ENCODE results near the gene VAT1L.

The VAT1L gene

GRCh38 chr16:77929004-77929403 is 140.6 kb downstream of the VAT1L start:
- no peak overlapping the region for H4K8ac ChIP-seq (ENCODE audit: low read length)
- H2BK5ac ChIP-seq (ENCODE audit: low read depth, low read length, poor library complexity, severe bottlenecking) = no peak overlapping the region
- no peak overlapping the region for H2BK120ac ChIP-seq (ENCODE audit: low read depth, low read length)
- no peak overlapping the region for H4K91ac ChIP-seq (ENCODE audit: low read length)
- H2BK15ac ChIP-seq (ENCODE audit: low read depth, poor library complexity, severe bottlenecking) = no peak overlapping the region
- H2AK5ac ChIP-seq (ENCODE audit: low read length, severe bottlenecking) = no peak overlapping the region
- H3K27ac ChIP-seq (ENCODE audit: low read length, poor library complexity, severe bottlenecking) = no peak overlapping the region
- H3K9ac ChIP-seq (ENCODE audit: low read length) = no peak overlapping the region
- no peak for DNase-seq
- H3K79me1 ChIP-seq (replicated peaks; ENCODE audit: low read length, poor library complexity, severe bottlenecking) = no peaks in the 10 kb centered on the region
- H2BK12ac ChIP-seq (ENCODE audit: low read length in 2 of 2) = no peak overlapping the region
- WGBS = 97% methylated on average over 7 of the region's 8 CpGs
- no peak overlapping the region for H3K4me3 ChIP-seq (ENCODE audit: insufficient read depth in 1 of 2, low read depth in 1 of 2, low read length in 2 of 2)
- no peak overlapping the region for H3K18ac ChIP-seq (ENCODE audit: low read depth in 1 of 2, low read length in 2 of 2)
- H3K23ac ChIP-seq (ENCODE audit: low read length in 2 of 2) = no peak overlapping the region
- H3K4ac ChIP-seq (ENCODE audit: low read depth in 1 of 2, low read length in 2 of 2) = no peak overlapping the region
- no peak overlapping the region for H3K4me2 ChIP-seq (ENCODE audit: low read length, poor library complexity, severe bottlenecking)
- no peaks in the 10 kb centered on the region for H3K9me3 ChIP-seq (ENCODE audit: control insufficient read depth, low read length)
- H3K27me3 ChIP-seq (ENCODE audit: control insufficient read depth in 1 of 2, insufficient read depth in 1 of 2, low read length in 2 of 2) = no peaks in the 10 kb centered on the region
- no peak overlapping the region for H2AFZ ChIP-seq (ENCODE audit: low read depth, low read length)
- H3K36me3 ChIP-seq (ENCODE audit: control insufficient read depth in 1 of 2, insufficient read depth in 2 of 2, low read depth in 1 of 2, low read length in 2 of 2) = no peaks in the 10 kb centered on the region
- no peaks in the 10 kb centered on the region for H3K4me1 ChIP-seq (ENCODE audit: control insufficient read depth, insufficient read depth, low read depth, low read length)
- H3K14ac ChIP-seq (ENCODE audit: low read length in 2 of 2) = no peak overlapping the region

- Histone ChIP-seq H3K18ac (ENCODE audit: low read depth in 1 of 2, low read length in 2 of 2) (no peak overlapping the region), H3K4me1 (ENCODE audit: control insufficient read depth, insufficient read depth, low read depth, low read length) (no peaks in the 10 kb centered on the region), H2AFZ (ENCODE audit: low read depth, low read length) (no peak overlapping the region), H3K36me3 (ENCODE audit: control insufficient read depth in 1 of 2, insufficient read depth in 2 of 2, low read depth in 1 of 2, low read length in 2 of 2) (no peaks in the 10 kb centered on the region), H3K14ac (ENCODE audit: low read length in 2 of 2) (no peak overlapping the region), H2BK120ac (ENCODE audit: low read depth, low read length) (no peak overlapping the region), H2BK15ac (ENCODE audit: low read depth, poor library complexity, severe bottlenecking) (no peak overlapping the region), H3K27me3 (ENCODE audit: control insufficient read depth in 1 of 2, insufficient read depth in 1 of 2, low read length in 2 of 2) (no peaks in the 10 kb centered on the region), H2BK5ac (ENCODE audit: low read depth, low read length, poor library complexity, severe bottlenecking) (no peak overlapping the region), H3K27ac (ENCODE audit: low read length, poor library complexity, severe bottlenecking) (no peak overlapping the region), H3K23ac (ENCODE audit: low read length in 2 of 2) (no peak overlapping the region), H3K9ac (ENCODE audit: low read length) (no peak overlapping the region), H2AK5ac (ENCODE audit: low read length, severe bottlenecking) (no peak overlapping the region), H3K4me2 (ENCODE audit: low read length, poor library complexity, severe bottlenecking) (no peak overlapping the region), H4K8ac (ENCODE audit: low read length) (no peak overlapping the region), H3K79me1 (replicated peaks; ENCODE audit: low read length, poor library complexity, severe bottlenecking) (no peaks in the 10 kb centered on the region), H4K91ac (ENCODE audit: low read length) (no peak overlapping the region), H2BK12ac (ENCODE audit: low read length in 2 of 2) (no peak overlapping the region), H3K4me3 (ENCODE audit: insufficient read depth in 1 of 2, low read depth in 1 of 2, low read length in 2 of 2) (no peak overlapping the region), H3K9me3 (ENCODE audit: control insufficient read depth, low read length) (no peaks in the 10 kb centered on the region), H3K4ac (ENCODE audit: low read depth in 1 of 2, low read length in 2 of 2) (no peak overlapping the region)
- 100% methylated on average over 3 of the region's 4 CpGs for WGBS
- DNase-seq = no peak
Observed at GRCh38 chr16:77931058-77931457, 142.7 kb downstream of the VAT1L start.

- no peak overlapping the region for H3K4me3 ChIP-seq (ENCODE audit: insufficient read depth in 1 of 2, low read depth in 1 of 2, low read length in 2 of 2)
- no peak overlapping the region for H2BK12ac ChIP-seq (ENCODE audit: low read length in 2 of 2)
- no peak overlapping the region for H3K23ac ChIP-seq (ENCODE audit: low read length in 2 of 2)
- H2BK5ac ChIP-seq (ENCODE audit: low read depth, low read length, poor library complexity, severe bottlenecking) = no peak overlapping the region
- no peaks in the 10 kb centered on the region for H3K27me3 ChIP-seq (ENCODE audit: control insufficient read depth in 1 of 2, insufficient read depth in 1 of 2, low read length in 2 of 2)
- no peak overlapping the region for H3K18ac ChIP-seq (ENCODE audit: low read depth in 1 of 2, low read length in 2 of 2)
- H3K4me1 ChIP-seq (ENCODE audit: control insufficient read depth, insufficient read depth, low read depth, low read length) = no peaks in the 10 kb centered on the region
- H4K8ac ChIP-seq (ENCODE audit: low read length) = no peak overlapping the region
- no peaks in the 10 kb centered on the region for H3K36me3 ChIP-seq (ENCODE audit: control insufficient read depth in 1 of 2, insufficient read depth in 2 of 2, low read depth in 1 of 2, low read length in 2 of 2)
- 94% methylated on average over 7 of the region's 7 CpGs for WGBS
- no peak overlapping the region for H3K14ac ChIP-seq (ENCODE audit: low read length in 2 of 2)
- H4K91ac ChIP-seq (ENCODE audit: low read length) = no peak overlapping the region
- H2BK15ac ChIP-seq (ENCODE audit: low read depth, poor library complexity, severe bottlenecking) = no peak overlapping the region
- no peak overlapping the region for H2BK120ac ChIP-seq (ENCODE audit: low read depth, low read length)
- DNase-seq = no peak
- no peak overlapping the region for H3K4me2 ChIP-seq (ENCODE audit: low read length, poor library complexity, severe bottlenecking)
- no peak overlapping the region for H3K4ac ChIP-seq (ENCODE audit: low read depth in 1 of 2, low read length in 2 of 2)
- H3K9ac ChIP-seq (ENCODE audit: low read length) = no peak overlapping the region
- no peaks in the 10 kb centered on the region for H3K9me3 ChIP-seq (ENCODE audit: control insufficient read depth, low read length)
- no peak overlapping the region for H2AFZ ChIP-seq (ENCODE audit: low read depth, low read length)
- no peak overlapping the region for H2AK5ac ChIP-seq (ENCODE audit: low read length, severe bottlenecking)
- no peaks in the 10 kb centered on the region for H3K79me1 ChIP-seq (replicated peaks; ENCODE audit: low read length, poor library complexity, severe bottlenecking)
- H3K27ac ChIP-seq (ENCODE audit: low read length, poor library complexity, severe bottlenecking) = no peak overlapping the region
Observed at GRCh38 chr16:77937473-77938149, 149.2 kb downstream of the VAT1L start.

GRCh38 chr16:77938913-77939312 is 150.5 kb downstream of the VAT1L start:
- no peak overlapping the region for H3K4ac ChIP-seq (ENCODE audit: low read depth in 1 of 2, low read length in 2 of 2)
- H3K23ac ChIP-seq (ENCODE audit: low read length in 2 of 2) = no peak overlapping the region
- H3K9ac ChIP-seq (ENCODE audit: low read length) = no peak overlapping the region
- H3K4me3 ChIP-seq (ENCODE audit: insufficient read depth in 1 of 2, low read depth in 1 of 2, low read length in 2 of 2) = no peak overlapping the region
- H3K79me1 ChIP-seq (replicated peaks; ENCODE audit: low read length, poor library complexity, severe bottlenecking) = no peaks in the 10 kb centered on the region
- WGBS = 73% methylated on average over 5 of the region's 5 CpGs
- H3K27me3 ChIP-seq (ENCODE audit: control insufficient read depth in 1 of 2, insufficient read depth in 1 of 2, low read length in 2 of 2) = no peaks in the 10 kb centered on the region
- H2BK15ac ChIP-seq (ENCODE audit: low read depth, poor library complexity, severe bottlenecking) = no peak overlapping the region
- H3K4me1 ChIP-seq (ENCODE audit: control insufficient read depth, insufficient read depth, low read depth, low read length) = no peaks in the 10 kb centered on the region
- no peaks in the 10 kb centered on the region for H3K9me3 ChIP-seq (ENCODE audit: control insufficient read depth, low read length)
- no peak overlapping the region for H2BK5ac ChIP-seq (ENCODE audit: low read depth, low read length, poor library complexity, severe bottlenecking)
- H2BK12ac ChIP-seq (ENCODE audit: low read length in 2 of 2) = no peak overlapping the region
- H4K91ac ChIP-seq (ENCODE audit: low read length) = no peak overlapping the region
- no peak overlapping the region for H3K18ac ChIP-seq (ENCODE audit: low read depth in 1 of 2, low read length in 2 of 2)
- H4K8ac ChIP-seq (ENCODE audit: low read length) = no peak overlapping the region
- no peak overlapping the region for H2BK120ac ChIP-seq (ENCODE audit: low read depth, low read length)
- no peak overlapping the region for H3K14ac ChIP-seq (ENCODE audit: low read length in 2 of 2)
- H2AK5ac ChIP-seq (ENCODE audit: low read length, severe bottlenecking) = no peak overlapping the region
- H2AFZ ChIP-seq (ENCODE audit: low read depth, low read length) = no peak overlapping the region
- H3K36me3 ChIP-seq (ENCODE audit: control insufficient read depth in 1 of 2, insufficient read depth in 2 of 2, low read depth in 1 of 2, low read length in 2 of 2) = no peaks in the 10 kb centered on the region
- DNase-seq = no peak
- no peak overlapping the region for H3K4me2 ChIP-seq (ENCODE audit: low read length, poor library complexity, severe bottlenecking)
- no peak overlapping the region for H3K27ac ChIP-seq (ENCODE audit: low read length, poor library complexity, severe bottlenecking)

All from mesenchymal stem cell (in vitro differentiated cells and primary cell).